Measurements from ENCODE around the gene OGT. TPM values are rescaled to one million over a fixed set of nuclear protein-coding genes. Genes with fewer than 3 reads are reported as not detected.
"Not testable (repeated sequence)": the region's sequence is repeated elsewhere in the genome, so short reads cannot be mapped to it uniquely, and the experiment has no call there.

Gene OGT
- polyA plus RNA-seq, 3 donors, result 11.7 to 310 (median 14.0) TPM

GRCh38 chrX:71609095-71609750, 76.3 kb downstream of the OGT start:
- H3K36me3 Mint-ChIP-seq, result peaks cover 81 to 83% of the 10 kb centered on the region in 2 donors
- WGBS (ENCODE audit: insufficient coverage), result no CpG with 5 or more reads among the region's 3 CpGs
- peaks cover 62 to 90% of the 10 kb centered on the region in 2 donors for H3K36me3 ChIP-seq (replicated peaks in 1 of 2; ENCODE audit: control insufficient read depth in 1 of 2, insufficient read depth in 2 of 2, low read length in 2 of 2)
- H2AFZ ChIP-seq (ENCODE audit: insufficient read depth, low read depth, low read length, poor library complexity, severe bottlenecking), result no peak overlapping the region
- peaks cover 0 to 1% (median 0%) of the 10 kb centered on the region in 7 donors for H3K9me3 Mint-ChIP-seq
- no peak overlapping the region for H3K4me2 ChIP-seq (replicated peaks; ENCODE audit: extremely low read depth, low read length, poor library complexity, severe bottlenecking)
- H3K27ac Mint-ChIP-seq, result no peak overlapping the region
- H3K9me3 ChIP-seq (replicated peaks in 1 of 2; ENCODE audit: control insufficient read depth in 1 of 2, insufficient read depth in 1 of 2, low read length in 2 of 2), result no peaks in the 10 kb centered on the region
- no peak overlapping the region for H3K4me3 Mint-ChIP-seq
- H4K20me1 ChIP-seq (ENCODE audit: insufficient read depth, low read length), result no peaks in the 10 kb centered on the region
- intact Hi-C loops (cut with micrococcal nuclease), result no loop called here
- DNase-seq, result no peak
- no peak for TF ChIP-seq CTCF (IDR thresholded peaks at IDR 0.05)
- no peak overlapping the region for H3K27ac ChIP-seq (ENCODE audit: low read depth in 1 of 2, low read length in 2 of 2)
- H3K4me1 Mint-ChIP-seq, result no peaks in the 10 kb centered on the region
- H3K79me2 ChIP-seq (ENCODE audit: insufficient read depth, low read length), result no peaks in the 10 kb centered on the region
- no peaks in the 10 kb centered on the region for H3K4me1 ChIP-seq (ENCODE audit: control insufficient read depth in 1 of 2, insufficient read depth in 2 of 2, low read length in 2 of 2)
- peaks cover 0 to 4% (median 0%) of the 10 kb centered on the region in 3 donors for H3K27me3 Mint-ChIP-seq (ENCODE audit: low read depth in 3 of 3)
- H3K27me3 ChIP-seq (ENCODE audit: control insufficient read depth in 2 of 2, insufficient read depth in 2 of 2, low read length in 2 of 2), result no peaks in the 10 kb centered on the region
- H3K4me3 ChIP-seq (replicated peaks in 1 of 3; ENCODE audit: low read depth in 2 of 3, low read length in 3 of 3), result no peak overlapping the region
- no peak overlapping the region for H3K9ac ChIP-seq (ENCODE audit: insufficient read depth, low read length, poor library complexity, severe bottlenecking)

GRCh38 chrX:71611736-71612135, 78.8 kb downstream of the OGT start:
- intact Hi-C loops (cut with micrococcal nuclease); H3K27me3 Mint-ChIP-seq (ENCODE audit: low read depth in 3 of 3); H3K27ac ChIP-seq (ENCODE audit: low read depth in 1 of 2, low read length in 2 of 2); DNase-seq; H3K27ac Mint-ChIP-seq; H3K4me3 ChIP-seq (replicated peaks in 1 of 3; ENCODE audit: low read depth in 2 of 3, low read length in 3 of 3); H2AFZ ChIP-seq (ENCODE audit: insufficient read depth, low read depth, low read length, poor library complexity, severe bottlenecking); H3K4me1 ChIP-seq (ENCODE audit: control insufficient read depth in 1 of 2, insufficient read depth in 2 of 2, low read length in 2 of 2); H3K4me3 Mint-ChIP-seq; H3K27me3 ChIP-seq (ENCODE audit: control insufficient read depth in 2 of 2, insufficient read depth in 2 of 2, low read length in 2 of 2); H3K4me1 Mint-ChIP-seq; H3K4me2 ChIP-seq (replicated peaks; ENCODE audit: extremely low read depth, low read length, poor library complexity, severe bottlenecking); H3K9ac ChIP-seq (ENCODE audit: insufficient read depth, low read length, poor library complexity, severe bottlenecking); H4K20me1 ChIP-seq (ENCODE audit: insufficient read depth, low read length); H3K9me3 ChIP-seq (replicated peaks in 1 of 2; ENCODE audit: control insufficient read depth in 1 of 2, insufficient read depth in 1 of 2, low read length in 2 of 2); H3K9me3 Mint-ChIP-seq; H3K79me2 ChIP-seq (ENCODE audit: insufficient read depth, low read length): not testable (repeated sequence)
- peaks cover 70% of the 10 kb centered on the region in 2 donors for H3K36me3 Mint-ChIP-seq
- H3K36me3 ChIP-seq (replicated peaks in 1 of 2; ENCODE audit: control insufficient read depth in 1 of 2, insufficient read depth in 2 of 2, low read length in 2 of 2), result peaks cover 42 to 68% of the 10 kb centered on the region in 2 donors
- 97% methylated on average over 5 of the region's 9 CpGs for WGBS (ENCODE audit: insufficient coverage)
